Measurements from ENCODE around the gene TSR1.

TSR1 gene

DNA sequence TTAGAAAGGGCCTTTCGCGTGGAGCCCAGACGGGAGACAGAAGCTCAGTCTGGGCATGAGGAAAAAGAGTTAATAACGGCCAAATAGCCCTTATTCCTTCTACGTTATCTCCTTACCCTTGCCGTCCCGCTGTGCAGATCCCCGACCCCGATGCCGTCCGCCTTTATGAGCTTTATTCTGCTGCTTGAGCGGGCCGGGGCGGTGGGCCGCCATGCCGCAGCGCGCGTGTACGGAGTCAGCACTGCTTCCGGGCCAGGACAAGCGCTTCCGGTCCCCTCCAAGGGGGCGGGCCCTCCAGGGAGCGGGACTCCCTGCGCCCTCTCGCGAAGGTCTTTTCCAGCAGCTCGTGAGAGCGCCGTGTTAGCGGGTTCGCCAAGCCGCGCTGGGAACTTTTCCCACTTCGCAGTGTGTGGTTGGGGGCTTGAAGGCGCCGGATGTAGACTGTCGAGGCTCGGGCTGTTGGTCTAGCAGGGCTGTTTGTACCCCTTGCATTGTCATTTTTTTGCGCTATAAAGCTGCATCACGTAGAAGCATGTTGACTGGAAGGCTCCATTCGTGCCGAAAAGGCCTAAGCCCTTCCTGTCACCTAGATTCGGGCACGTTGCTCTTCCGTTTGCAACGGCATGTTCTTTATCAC, at the start of gene TSR1:
TSR1 (minus strand) TSS at position 243 of the 637 bp plus-strand sequence; CDS start at position 213, 30 bp downstream.
- peak; percentile 90 to 93 for DNase-seq

DNA sequence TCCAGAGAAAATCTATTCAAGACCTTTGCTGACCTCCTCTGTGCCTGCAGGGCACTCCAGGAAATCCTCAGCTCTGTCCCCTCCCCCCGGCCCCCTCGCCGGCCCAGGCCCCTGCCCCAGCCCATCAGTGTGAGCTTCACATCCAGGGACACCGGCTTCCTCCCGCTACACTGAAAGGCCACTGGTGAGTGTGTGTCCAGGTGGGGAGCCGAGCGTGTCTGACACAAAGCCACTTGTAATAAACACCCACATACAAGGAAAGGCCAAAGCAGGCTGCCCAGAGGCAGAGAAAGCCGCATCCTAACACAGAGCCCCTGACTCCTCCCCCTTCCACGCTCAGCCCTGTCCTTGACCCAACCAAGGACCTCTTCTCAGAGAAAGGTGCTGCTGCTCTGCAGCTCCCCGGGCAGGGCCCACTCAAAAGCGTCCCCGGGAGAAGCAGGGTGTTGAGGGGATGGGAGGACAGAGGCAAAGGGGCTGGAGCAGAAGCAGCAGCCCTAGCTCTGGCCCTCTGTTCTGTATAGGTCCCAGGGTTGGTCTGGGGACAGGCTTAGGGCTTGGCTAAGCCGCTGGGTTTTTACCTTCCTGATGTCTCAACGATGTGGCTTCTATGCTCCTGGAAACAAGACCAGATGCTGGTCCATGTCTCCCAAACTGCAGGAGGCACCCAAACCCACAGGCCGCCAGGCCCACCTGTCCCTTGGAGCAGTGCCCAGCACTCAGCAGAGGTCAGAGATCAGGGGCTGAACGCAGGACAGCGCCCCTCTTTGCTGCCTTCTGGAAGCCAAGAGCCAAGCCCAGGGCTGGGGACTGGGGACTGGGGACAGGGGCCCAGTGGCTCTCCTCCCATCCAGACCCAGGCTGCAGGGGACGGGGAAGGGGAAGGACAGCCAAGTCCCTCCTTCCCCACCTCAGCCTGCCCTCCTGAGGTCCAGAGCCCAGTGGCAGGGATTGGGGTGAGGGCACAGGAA, 49.3 kb upstream of the TSR1 start:
- DNase-seq: no peak

DNA sequence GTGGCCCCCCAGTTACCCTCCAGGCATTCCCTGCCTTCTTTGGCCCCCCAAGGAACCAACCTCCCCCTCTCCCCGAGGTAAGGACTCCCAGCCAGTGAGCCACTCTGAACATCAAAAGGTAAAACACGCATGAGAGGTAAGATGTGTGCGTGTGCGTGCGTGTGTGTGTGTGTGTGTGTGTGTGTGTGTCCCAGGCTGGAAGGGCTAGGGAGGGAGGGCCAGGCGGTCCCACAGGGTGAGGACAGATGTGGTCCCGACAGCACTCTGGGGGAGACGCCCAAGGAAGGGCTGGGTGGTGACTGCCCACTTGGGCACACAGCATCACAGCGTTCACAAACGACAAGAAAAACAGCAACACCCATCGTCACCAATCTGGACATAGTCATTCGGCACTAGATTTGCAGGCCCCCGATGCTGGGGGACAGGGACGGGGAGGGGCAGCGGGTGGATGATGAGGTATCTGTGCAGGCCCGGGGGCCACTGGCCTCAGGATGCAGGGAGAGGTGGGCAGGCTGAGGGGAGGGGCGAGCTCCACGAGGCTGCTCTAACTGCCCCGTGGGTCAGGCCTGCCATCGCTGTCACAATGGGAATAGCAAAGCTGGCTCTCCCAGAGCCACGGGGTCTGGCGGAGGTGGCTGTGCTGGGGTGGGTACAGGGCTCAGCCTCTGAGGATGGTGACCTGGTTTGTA, 48.3 kb upstream of the TSR1 start:
- DNase-seq: no peak

DNA sequence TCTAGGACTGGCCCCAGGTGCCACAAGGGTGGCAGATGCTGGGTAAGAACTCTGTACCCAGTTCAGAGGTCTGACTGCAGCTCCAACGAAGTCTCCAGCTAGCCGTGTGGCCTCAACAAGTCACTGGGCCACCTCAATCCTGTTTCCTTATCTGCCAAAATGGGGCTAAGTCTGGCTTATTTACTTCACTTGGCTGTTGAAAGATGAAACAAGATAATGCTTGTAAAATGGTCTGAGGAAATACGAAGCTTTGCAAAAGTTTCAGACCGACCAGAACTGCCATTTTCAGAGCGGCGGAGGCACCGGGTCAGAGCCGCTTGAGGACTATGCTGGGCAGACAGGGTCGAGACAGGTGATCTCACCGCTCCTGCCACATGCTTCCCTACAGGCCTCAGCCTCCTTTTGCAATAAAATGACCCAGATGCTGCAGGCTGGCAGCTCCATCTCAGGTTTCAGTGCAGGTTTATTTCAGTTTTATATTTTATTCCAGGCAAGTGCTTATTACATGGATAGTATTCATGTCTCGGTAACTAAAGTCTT, 47.4 kb upstream of the TSR1 start:
- DNase-seq: no peak

DNA sequence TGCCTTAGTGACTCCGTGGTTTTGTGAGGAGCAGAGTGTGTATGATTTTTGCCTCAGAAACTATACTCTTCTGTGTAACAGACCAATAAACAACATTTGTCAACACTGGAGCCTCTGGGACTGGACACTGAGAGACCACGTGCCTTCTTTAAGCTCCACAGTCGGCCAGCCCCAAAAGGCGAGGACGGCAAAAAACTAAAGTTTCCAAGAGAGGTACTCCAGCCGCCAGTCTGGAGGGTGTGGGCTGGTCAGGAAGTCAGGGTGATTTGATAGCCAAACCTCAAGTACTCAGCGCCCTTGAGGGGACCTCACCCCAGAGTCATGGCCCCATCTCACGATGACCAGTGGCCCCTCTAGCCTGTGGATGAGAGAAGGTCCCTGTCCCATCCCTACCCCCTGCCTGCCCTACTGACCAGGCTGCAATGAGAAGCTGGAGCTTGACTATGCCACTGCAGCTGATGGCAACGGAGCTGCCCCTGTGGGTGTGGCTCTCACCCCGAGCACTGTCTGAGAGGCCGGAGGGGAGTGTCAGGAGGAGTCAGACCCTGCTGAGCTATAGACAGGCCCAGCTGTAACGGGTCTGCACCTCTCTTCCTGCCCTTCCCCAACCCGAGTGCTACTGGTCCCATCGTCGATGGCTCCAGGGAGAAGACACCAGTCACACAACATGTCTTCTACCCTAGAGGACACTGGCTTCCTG, 44.8 kb upstream of the TSR1 start:
- no peak for DNase-seq

DNA sequence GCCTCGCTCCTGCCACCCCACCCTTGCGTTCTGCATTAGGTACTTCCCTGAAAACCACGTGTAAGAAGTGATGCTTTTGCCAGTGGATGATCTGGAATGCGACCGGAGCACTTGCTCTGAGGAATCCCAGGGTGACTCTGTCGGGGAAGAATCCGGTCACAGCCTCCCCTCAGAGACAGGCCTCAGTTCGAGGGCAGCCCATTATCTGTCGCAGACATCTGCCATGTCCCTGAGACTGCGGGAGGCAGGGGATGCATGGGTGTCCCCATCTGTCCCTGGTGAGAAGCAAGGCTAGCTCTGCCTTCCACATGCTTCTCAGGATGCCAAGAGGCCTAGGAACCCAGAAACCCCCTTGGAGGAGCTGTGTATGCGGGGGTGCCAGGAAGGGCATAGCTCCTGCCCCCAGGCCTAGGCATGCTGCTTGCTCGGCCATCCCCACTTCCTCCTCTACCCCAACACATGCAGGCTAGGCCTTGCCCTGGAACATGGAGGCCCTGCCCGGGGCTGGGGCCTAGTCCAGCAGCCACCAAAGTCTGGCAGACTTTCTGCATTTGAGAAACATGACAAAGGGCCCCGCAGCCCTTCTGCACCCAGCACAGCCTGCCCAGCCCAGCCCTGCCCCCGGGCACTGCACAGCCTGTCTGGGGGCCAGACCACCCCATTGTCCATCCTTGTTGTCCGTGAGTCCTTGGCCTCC, 44.1 kb upstream of the TSR1 start:
- DNase-seq: no peak

DNA sequence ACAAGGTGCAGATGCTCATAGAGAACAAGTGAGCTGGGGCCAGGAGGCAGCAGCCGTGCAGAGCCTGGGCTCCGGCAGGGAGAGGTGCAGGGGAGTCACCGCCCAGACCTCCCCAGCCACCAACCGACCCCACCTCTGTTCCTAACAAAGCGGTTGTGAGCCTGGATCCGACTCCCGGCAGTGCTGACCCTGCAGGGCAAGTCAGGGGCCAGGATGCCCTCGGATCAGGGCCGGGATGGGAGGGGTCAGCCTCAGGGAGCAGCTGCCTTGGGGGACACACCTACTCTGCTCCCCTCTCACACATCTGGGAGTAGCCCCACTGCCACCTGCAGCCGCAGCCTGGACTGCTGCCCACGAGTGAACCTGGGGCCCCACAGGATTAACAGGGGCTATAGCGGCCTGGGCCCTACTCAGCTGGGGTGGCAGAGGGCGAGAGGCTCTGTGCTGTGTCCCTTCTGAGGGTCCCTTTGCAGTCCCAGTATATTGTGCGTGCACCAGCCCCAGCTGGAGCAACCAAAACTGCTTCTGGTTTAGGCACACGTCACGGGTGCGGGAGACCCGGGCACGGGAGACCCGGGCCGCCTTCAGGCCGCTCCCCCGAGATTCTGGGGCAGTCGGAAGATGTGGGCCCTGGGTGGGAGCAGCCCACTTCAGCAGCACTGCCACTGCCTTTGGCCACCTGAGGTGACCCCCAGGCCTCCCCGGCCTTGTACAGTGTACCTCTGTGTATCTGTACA, 43.4 kb upstream of the TSR1 start:
- DNase-seq: no peak

DNA sequence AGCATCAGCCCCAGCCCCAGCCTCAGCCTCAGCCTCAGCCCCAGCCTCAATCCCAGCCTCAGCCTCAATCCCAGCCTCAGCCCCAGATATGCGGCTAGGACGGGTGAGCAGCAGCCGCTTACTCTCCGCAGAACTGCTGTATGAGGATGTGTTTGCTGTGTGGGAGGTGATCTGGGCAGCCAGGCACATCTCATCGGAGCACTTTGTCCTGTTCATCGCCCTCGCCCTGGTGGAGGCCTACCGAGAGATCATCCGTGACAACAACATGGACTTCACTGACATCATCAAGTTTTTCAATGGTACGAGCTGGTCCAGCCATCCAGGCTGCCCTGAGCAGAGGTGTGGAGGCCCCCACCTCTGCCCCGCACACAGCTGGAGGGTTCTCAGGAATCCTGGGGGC, 42.6 kb upstream of the TSR1 start:
- DNase-seq: no peak

DNA sequence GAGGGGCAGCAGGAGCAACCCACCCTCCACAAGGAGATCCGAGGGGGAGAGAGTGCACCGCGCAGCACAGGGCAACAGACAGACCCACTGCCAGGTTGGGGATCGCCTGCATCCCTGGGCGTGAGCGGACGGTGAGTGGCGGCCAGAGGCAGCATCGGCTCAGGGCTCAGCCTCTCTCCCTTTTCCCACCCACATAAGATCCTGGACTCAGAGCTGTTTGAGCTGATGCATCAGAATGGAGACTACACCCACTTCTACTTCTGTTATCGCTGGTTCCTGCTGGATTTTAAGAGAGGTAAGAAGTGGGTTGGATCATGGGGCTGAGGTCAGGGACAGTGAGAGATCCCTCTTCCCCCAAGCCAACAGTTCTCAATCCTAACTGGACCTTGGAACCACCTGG, 41.4 kb upstream of the TSR1 start:
- no peak for DNase-seq

DNA sequence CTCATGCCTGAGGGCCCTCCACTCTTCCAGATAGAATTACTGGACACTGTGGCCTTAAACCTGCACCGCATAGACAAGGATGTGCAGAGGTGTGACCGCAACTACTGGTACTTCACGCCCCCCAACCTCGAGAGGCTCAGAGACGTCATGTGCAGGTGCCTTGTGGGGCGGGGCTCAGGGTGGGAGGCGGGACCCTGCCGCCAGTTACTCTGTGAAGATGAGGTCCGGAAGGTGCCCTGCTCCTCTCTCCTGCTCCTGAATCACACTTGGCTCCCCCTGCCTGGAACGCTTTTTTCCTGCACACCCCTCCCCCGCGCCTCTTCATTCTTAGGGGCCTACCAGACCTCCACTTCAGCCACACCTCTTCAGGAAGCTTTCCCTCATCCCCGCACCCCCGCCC, 39.9 kb upstream of the TSR1 start:
- DNase-seq: no peak

DNA sequence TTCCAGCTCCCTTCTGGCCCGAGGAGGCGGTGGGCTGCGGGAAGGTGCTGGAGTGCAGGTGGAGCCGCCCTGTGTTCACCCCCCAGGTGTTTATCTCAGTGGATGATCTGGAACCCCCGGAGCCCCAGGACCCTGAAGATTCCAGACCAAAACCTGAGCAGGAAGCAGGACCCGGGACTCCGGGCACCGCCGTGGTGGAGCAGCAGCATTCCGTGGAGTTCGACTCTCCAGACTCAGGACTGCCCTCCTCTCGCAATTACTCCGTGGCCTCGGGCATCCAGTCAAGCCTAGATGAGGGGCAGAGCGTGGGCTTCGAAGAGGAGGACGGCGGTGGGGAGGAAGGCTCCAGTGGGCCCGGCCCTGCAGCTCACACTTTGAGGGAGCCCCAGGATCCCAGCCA, 39.1 kb upstream of the TSR1 start:
- no peak for DNase-seq

DNA sequence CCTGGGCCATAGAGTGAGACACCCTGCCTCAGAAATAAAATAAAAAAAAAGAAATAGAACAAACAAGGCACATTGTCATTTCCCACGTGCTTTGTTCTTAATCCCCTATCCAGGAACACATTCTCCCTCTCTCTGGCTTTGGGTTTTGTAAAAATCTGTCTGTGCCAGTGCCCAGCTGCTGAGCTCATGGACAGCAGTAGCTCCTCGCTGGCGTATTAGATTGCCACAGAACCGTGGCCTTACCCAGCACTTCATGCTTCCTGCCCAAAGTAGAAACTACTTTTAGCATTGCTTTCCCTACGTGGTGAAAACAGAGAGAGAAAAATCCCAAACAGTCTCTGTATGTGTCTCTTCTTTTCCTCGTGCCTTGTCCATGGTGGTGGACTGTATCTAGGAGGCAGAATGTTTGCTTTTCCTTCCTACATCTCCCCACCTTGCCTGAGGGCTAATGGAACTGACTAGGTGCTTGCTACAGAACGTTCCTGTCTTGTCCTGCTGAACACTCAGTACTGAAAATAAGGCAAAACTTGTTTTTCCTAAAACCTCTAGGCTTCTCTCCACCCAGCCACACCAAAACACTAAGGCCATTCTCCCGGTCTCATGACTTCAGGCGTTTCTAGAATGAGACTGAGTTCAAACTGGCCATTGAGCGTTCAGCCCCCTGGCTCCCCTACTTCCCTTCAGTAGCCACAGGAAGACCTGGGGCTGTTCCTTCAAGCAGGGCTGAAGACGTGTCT, 38.5 kb upstream of the TSR1 start:
- no peak for DNase-seq

DNA sequence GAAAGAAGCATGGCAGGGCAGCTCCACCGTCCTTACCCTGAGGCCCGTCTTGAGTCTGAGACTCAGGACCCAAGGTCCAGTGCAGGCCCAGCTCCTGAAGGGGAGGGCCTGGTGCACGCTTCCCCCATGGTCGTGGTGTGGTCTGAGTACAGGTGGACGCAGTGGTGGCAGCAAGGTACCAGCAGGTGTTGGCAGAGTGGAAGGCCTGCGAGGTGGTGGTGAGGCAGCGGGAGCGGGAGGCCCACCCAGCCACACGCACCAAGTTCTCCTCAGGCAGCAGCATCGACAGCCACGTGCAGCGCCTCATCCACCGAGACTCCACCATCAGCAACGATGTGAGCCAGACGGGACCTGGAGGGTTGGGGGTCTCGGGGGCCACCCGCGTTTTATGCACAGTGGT, 36.9 kb upstream of the TSR1 start:
- no peak for DNase-seq

DNA sequence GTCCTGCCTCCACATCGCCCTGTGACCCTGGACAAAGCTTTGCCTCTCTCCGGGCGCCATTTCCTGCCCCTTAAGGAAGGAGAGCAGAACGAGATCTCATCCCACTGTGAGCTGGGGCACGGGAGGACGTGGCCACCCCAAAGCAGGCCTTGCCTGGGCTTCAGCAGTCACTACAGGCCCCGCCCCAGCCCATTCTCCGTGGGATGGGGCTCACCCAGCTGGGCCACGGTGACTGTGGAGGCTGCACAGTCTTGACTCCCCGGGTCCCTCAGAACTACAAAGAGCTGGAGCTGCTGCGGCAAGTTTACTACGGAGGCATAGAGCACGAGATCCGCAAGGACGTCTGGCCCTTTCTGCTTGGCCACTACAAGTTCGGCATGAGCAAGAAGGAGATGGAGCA, 36.4 kb upstream of the TSR1 start:
- no peak for DNase-seq

DNA sequence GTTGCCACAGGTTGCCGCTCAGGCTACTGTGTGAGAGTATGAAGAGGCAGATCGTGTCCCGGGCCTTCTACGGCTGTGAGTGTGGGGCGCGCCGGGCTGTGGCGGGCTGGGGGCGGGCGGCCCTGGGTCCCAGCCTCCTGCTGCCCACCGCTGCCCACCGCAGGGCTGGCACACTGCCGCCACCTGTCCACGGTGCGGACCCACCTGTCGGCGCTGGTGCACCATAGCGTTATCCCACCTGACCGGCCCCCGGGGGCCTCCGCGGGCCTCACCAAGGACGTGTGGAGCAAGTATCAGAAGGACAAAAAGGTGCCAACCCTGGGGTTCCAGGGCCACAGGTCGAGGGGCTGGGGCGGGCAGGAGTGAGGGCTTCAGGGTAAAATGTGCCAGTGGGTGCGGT, 35.9 kb upstream of the TSR1 start:
- DNase-seq: no peak

DNA sequence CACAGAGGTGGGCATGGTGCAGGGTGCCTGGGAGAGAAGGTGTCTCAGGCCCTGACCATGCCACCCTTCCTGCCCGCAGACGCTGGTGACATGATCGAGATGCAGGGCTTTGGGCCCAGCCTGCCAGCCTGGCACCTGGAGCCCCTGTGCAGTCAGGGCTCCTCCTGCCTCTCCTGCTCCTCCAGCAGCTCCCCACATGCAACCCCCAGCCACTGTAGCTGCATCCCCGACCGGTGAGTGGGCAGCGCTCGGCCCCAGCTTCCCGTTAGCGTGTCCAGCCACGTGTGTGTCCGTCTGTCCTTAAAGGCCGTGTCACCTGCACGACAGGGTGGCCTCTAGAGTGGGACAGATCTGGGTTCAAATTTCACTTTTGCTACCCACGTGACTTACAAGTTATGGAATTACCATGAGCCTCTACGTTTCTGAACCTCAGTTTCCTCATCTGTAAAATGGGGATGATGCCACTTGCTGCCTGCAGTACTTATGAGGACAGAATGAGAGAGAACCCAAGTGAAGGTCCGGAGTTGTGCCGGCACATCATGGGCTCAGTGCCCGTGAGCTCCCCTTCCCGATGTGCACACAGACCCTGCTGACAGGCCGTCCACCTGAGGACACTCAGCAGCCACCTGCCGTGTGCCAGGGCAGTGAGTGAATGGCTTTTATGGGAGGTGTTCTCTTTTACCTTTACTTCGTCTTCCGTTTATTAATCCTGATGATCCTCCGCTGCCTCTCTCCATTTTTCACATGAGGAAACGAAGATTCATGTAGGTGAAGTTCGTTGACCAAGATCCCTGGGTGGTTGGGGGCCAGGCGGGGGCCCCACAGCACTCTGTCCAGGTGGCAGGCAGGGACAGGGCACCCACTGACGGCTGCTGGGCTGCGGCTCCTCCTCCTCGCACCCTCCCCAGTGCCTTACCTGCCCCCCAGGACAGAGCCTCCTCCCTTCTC, 35.2 kb upstream of the TSR1 start:
- no peak for DNase-seq

DNA sequence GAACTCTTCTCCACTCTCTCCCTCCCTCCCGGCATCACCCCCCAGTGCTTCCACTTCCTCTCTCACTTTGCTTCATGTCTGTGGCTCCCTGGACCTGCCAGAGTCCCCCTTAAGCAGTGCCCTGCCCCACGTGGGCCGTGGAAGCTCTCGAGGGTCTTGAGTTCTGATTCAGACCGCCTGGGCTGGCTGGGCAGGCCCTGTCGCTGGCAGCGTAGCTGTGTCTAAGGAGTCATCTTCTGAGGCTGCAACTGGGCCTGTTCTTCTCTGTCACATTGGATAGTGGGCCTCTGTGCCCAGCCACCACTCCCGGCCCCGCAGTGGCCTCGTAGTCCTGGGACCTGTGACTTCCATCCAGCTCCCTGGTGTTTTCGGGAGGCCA, 33.9 kb upstream of the TSR1 start:
- no peak for DNase-seq

DNA sequence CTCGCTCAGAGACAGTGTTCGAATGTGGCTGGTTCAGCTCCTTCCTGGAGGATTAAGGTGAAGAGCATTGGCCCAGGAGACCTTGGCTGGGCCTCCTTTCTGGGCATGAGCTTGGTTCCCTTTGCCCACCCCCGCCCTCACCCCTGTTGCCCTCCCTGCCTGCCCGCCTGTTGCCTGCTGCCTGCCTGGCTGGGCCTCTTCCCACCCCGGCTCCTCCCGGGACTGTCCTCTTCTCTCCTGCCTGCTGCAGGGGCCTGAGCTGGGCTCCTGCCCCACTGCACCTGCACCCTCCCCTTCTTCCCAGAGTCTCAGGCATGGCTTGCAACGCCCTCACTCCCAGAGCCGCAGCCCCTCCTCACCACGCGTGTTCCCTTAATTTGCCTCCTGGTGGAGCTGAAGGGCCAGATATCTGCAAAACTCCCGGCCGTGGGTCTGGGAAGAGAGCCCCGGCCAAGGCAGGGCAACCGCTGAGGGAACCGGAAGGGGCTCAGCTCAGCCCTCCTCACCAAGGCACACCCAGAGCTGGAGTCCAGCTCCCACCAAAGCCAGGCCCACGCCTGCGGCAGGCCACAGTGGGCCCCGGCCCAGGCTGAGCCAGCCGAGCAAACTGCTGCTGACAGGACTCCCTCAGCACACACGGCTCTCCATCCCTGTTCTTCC, 33.4 kb upstream of the TSR1 start:
- DNase-seq: no peak

DNA sequence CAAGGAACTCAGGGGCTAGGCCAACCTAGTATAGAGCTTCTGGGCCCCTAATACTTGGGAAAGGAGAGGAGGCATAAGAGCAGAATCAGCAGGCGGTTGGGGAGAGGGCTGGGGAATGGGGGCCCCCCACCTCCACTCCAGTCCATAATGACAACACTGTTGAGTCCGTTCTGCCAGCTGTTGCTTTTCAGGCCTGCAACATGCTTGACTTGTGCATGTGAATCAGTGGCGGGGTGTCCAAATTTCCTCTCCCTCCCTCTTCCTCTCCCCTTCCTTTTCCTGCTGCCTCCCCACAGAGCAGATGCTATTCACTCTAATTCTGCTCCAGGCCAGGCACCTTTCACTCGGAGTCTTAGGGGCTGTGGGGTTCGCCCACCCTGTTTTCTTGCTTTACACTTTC, 32.8 kb upstream of the TSR1 start:
- DNase-seq: no peak
